HepG2 (cell line): Measurements from ENCODE around the gene AWAT1. TPM values are rescaled to one million over a fixed set of nuclear protein-coding genes. Genes with fewer than 3 reads are reported as not detected.

Experiments
- ATAC-seq: fragments of 200-7000 bp; cut with Tn5 transposase; 3 replicates; pipeline ENCODE4 v1.9.1; 2020; ENCODE audit warnings: mild to moderate bottlenecking, moderate library complexity
- BruUV-seq: library from RNA; stranded (reverse); fragments of 400-500 nt; replicated peaks from 2 replicates; lab custom pipeline; 2021; lab: Mats Ljungman, UMichigan
- CTCF ChIA-PET: fragments of 300-600 bp; formaldehyde crosslinking; extraction: SDS; loops from one replicate; lab custom pipeline; 2021; ENCODE audit warnings: low total read pairs, inconsistent platforms, low intra/inter-chr PET ratio; lab: Yijun Ruan, JAX
- POLR2A ChIA-PET: fragments of 350-600 bp; sonication (Branson Sonifier 250); formaldehyde crosslinking; loops from one replicate; lab custom pipeline; 2020; ENCODE audit warnings: antibody characterized with exemption, inconsistent platforms; lab: Yijun Ruan, JAX
- DNase-seq: peaks from one replicate; pipeline ENCODE4 v3.0.0-alpha.2; 2015; ENCODE audit warnings: low spot score
- FAIRE-seq: peaks from 3 replicates; lab custom pipeline; 2011; peaks lifted over from hg19 to GRCh38; lab: Jason Lieb, UNC
- H2AFZ ChIP-seq: one replicate; pipeline ENCODE4 v1.6.1; 2011; ENCODE audit warnings: low read length, inconsistent platforms
- H3K27ac ChIP-seq: fragments of 300-600 bp; 3 replicates; pipeline ENCODE4 v1.8.0; 2011; ENCODE audit warnings: mixed run types, mild to moderate bottlenecking, mixed read lengths, low read length, inconsistent platforms; ENCODE audit not compliant: insufficient read depth; ENCODE audit errors: extremely low read length
- H3K27me3 ChIP-seq, 2 experiments: fragments of 200-600 bp in 1 of 2; 2 replicates in 1 of 2; 3 replicates in 1 of 2; pipeline versions ENCODE4 v1.6.0 to v1.8.0; 2011; ENCODE audit warnings: low read length in 2 of 2, mild to moderate bottlenecking in 2 of 2, moderate library complexity in 2 of 2, inconsistent platforms in 1 of 2; ENCODE audit not compliant: insufficient read depth in 2 of 2, control insufficient read depth in 1 of 2
- H3K36me3 ChIP-seq, 2 experiments: fragments of 200-600 bp in 1 of 2; replicated peaks in 1 of 2; 2 replicates in 1 of 2; 3 replicates in 1 of 2; pipeline versions ENCODE4 v1.5.1 to v1.8.0; 2011; ENCODE audit warnings: low read length in 2 of 2, inconsistent platforms in 1 of 2; ENCODE audit not compliant: insufficient read depth in 2 of 2, control insufficient read depth in 1 of 2
- H3K4me1 ChIP-seq: 2 replicates; pipeline ENCODE4 v1.5.1; 2012; ENCODE audit warnings: low read length, inconsistent platforms; ENCODE audit not compliant: insufficient read depth
- H3K4me2 ChIP-seq: 2 replicates; pipeline ENCODE4 v1.6.0; 2011; ENCODE audit warnings: low read depth, low read length, inconsistent platforms
- H3K4me3 ChIP-seq, 3 experiments: fragments of 200-600 bp in 1 of 3; sonication (generic), shearing (Covaris generic) in 1 of 3; replicated peaks in 1 of 3; 2 replicates each; pipeline ENCODE4 v1.5.1; 2011 to 2016; ENCODE audit warnings: low read length in 3 of 3, inconsistent platforms in 2 of 3, low read depth in 2 of 3, mild to moderate bottlenecking in 2 of 3, control low read depth in 1 of 3, mixed read lengths in 1 of 3; ENCODE audit not compliant: insufficient read depth in 1 of 3
- H3K79me2 ChIP-seq: one replicate; pipeline ENCODE4 v1.6.1; 2011; ENCODE audit warnings: low read length, inconsistent platforms; ENCODE audit not compliant: insufficient read depth
- H3K9ac ChIP-seq: 2 replicates; pipeline ENCODE4 v1.6.0; 2011; ENCODE audit warnings: mild to moderate bottlenecking, low read depth, low read length, inconsistent platforms; ENCODE audit not compliant: insufficient read depth
- H3K9me3 ChIP-seq: 2 replicates; pipeline ENCODE4 v1.5.1; 2012; ENCODE audit warnings: mild to moderate bottlenecking, low read length
- H4K20me1 ChIP-seq: 2 replicates; pipeline ENCODE4 v1.6.0; 2011; ENCODE audit warnings: inconsistent platforms, mild to moderate bottlenecking, low read length, moderate library complexity; ENCODE audit not compliant: insufficient read depth
- AKAP8 ChIP-seq: sonication (generic); formaldehyde crosslinking; IDR thresholded peaks from 2 replicates; pipeline ENCODE4 v1.5.1; 2020; ENCODE audit warnings: mild to moderate bottlenecking, missing genetic modification reagents
- CHD4 ChIP-seq: fragments of 200-600 bp; sonication (generic); IDR thresholded peaks from 2 replicates; pipeline ENCODE4 v1.7.0; 2017; ENCODE audit warnings: mild to moderate bottlenecking, low read length, borderline replicate concordance
- CREB1 ChIP-seq, 2 experiments: fragments of 450-650 bp in 1 of 2; IDR thresholded peaks; 2 replicates each; pipeline ENCODE4 v1.6.1; 2016 to 2017; ENCODE audit warnings: control low read depth in 1 of 2, mild to moderate bottlenecking in 1 of 2, missing compliant biosample characterization in 1 of 2, missing genetic modification characterization in 1 of 2
- CREM ChIP-seq, 2 experiments: sonication (generic) in 1 of 2; formaldehyde crosslinking in 1 of 2; IDR thresholded peaks; 2 replicates each; pipeline versions ENCODE4 v1.4.0 to v1.6.1; 2016 to 2020; ENCODE audit warnings: antibody characterized with exemption in 1 of 2, mild to moderate bottlenecking in 1 of 2, missing genetic modification reagents in 1 of 2
- EP300 ChIP-seq, 3 experiments: sonication (generic) in 1 of 3; formaldehyde crosslinking in 1 of 3; IDR thresholded peaks; 2 replicates each; pipeline versions ENCODE4 v1.5.1 to v1.6.1; 2011 to 2020; ENCODE audit warnings: low read depth in 2 of 3, low read length in 2 of 3, borderline replicate concordance in 1 of 3, improper control_type of control experiment in 1 of 3, mild to moderate bottlenecking in 1 of 3, missing genetic modification reagents in 1 of 3, moderate library complexity in 1 of 3
- FOSL1 ChIP-seq: sonication (generic); formaldehyde crosslinking; IDR thresholded peaks from 2 replicates; pipeline ENCODE4 v1.9.0; 2021; ENCODE audit warnings: missing genetic modification reagents, borderline replicate concordance
- FOSL2 ChIP-seq: sonication (generic); formaldehyde crosslinking; IDR thresholded peaks from 2 replicates; pipeline ENCODE4 v1.4.0; 2020; ENCODE audit warnings: missing genetic modification reagents
- FOXA3 ChIP-seq: IDR thresholded peaks from 2 replicates; pipeline ENCODE4 v1.6.1; 2016; ENCODE audit warnings: missing genetic modification reagents, missing compliant biosample characterization
- GPN1 ChIP-seq: sonication (generic); formaldehyde crosslinking; IDR thresholded peaks from 2 replicates; pipeline ENCODE4 v1.5.1; 2020; ENCODE audit warnings: missing genetic modification reagents, borderline replicate concordance
- HNF4A ChIP-seq: sonication (generic); formaldehyde crosslinking; IDR thresholded peaks from 2 replicates; pipeline ENCODE4 v1.4.0; 2020; ENCODE audit warnings: missing genetic modification reagents
- HNF4G ChIP-seq, 2 experiments: sonication (generic) in 1 of 2; formaldehyde crosslinking in 1 of 2; IDR thresholded peaks; 2 replicates each; pipeline versions ENCODE4 v1.4.0 to v1.6.1; 2011 to 2020; ENCODE audit warnings: borderline replicate concordance in 2 of 2, low read depth in 2 of 2, mild to moderate bottlenecking in 2 of 2, low read length in 1 of 2, missing genetic modification reagents in 1 of 2, moderate library complexity in 1 of 2
- KAT2B ChIP-seq: fragments of 150-350 bp; IDR thresholded peaks from 2 replicates; pipeline ENCODE4 v1.6.1; 2014; ENCODE audit warnings: low read depth, low read length, borderline replicate concordance
- KLF12 ChIP-seq: sonication (generic); formaldehyde crosslinking; IDR thresholded peaks from 2 replicates; pipeline ENCODE4 v1.4.0; 2020; ENCODE audit warnings: missing genetic modification reagents, borderline replicate concordance
- MBNL3 ChIP-seq: fragments of 250-450 bp; sonication (Bioruptor Pico); conservative IDR thresholded peaks from 2 replicates; pipeline ENCODE4 v1.8.0; 2022; ENCODE audit warnings: mild to moderate bottlenecking, inconsistent platforms
- NR2F6 ChIP-seq, 2 experiments: IDR thresholded peaks; 2 replicates each; pipeline ENCODE4 v1.6.1; 2016; ENCODE audit warnings: antibody characterized with exemption in 1 of 2, mild to moderate bottlenecking in 1 of 2
- ONECUT2 ChIP-seq: sonication (generic); formaldehyde crosslinking; IDR thresholded peaks from 2 replicates; pipeline ENCODE4 v1.4.0; 2020; ENCODE audit warnings: missing genetic modification reagents
- PCBP1 ChIP-seq: fragments of 200-400 bp; formaldehyde crosslinking; IDR thresholded peaks from 2 replicates; pipeline ENCODE4 v1.6.1; 2017; ENCODE audit warnings: mild to moderate bottlenecking, low read depth, low read length, borderline replicate concordance
- SOX13 ChIP-seq, 3 experiments: fragments of 450-650 bp in 1 of 3; sonication (generic) in 1 of 3; formaldehyde crosslinking in 1 of 3; IDR thresholded peaks in 2 of 3; conservative IDR thresholded peaks in 1 of 3; 2 replicates each; pipeline versions ENCODE4 v1.5.0 to v1.6.1; 2016 to 2020; ENCODE audit warnings: antibody characterized with exemption in 1 of 3, mild to moderate bottlenecking in 1 of 3, missing compliant biosample characterization in 1 of 3, missing genetic modification reagents in 1 of 3, moderate library complexity in 1 of 3
- TOE1 ChIP-seq: sonication (generic); formaldehyde crosslinking; IDR thresholded peaks from 2 replicates; pipeline ENCODE4 v1.4.0; 2020; ENCODE audit warnings: mild to moderate bottlenecking, missing genetic modification reagents
- ZMYM2 ChIP-seq: sonication (generic); formaldehyde crosslinking; IDR thresholded peaks from 2 replicates; pipeline ENCODE4 v1.8.0; 2022; ENCODE audit warnings: mild to moderate bottlenecking, missing genetic modification reagents
- ZNF292 ChIP-seq: sonication (generic); formaldehyde crosslinking; IDR thresholded peaks from 2 replicates; pipeline ENCODE4 v1.8.1; 2022; ENCODE audit warnings: mild to moderate bottlenecking, low read depth, missing genetic modification reagents, borderline replicate concordance
- ZNF335 ChIP-seq: sonication (generic); formaldehyde crosslinking; IDR thresholded peaks from 2 replicates; pipeline ENCODE4 v1.4.0; 2020; ENCODE audit warnings: missing genetic modification reagents
- ZNF614 ChIP-seq: IDR thresholded peaks from 2 replicates; pipeline ENCODE4 v1.6.1; 2018; ENCODE audit warnings: missing biosample characterization, missing genetic modification reagents, inconsistent platforms, borderline replicate concordance
- ZNF737 ChIP-seq: sonication (generic); formaldehyde crosslinking; IDR thresholded peaks from 2 replicates; pipeline ENCODE4 v1.5.0; 2020; ENCODE audit warnings: missing genetic modification reagents, mild to moderate bottlenecking, borderline replicate concordance
- ZNF772 ChIP-seq: sonication (generic); formaldehyde crosslinking; IDR thresholded peaks from 2 replicates; pipeline ENCODE4 v1.5.0; 2020; ENCODE audit warnings: mild to moderate bottlenecking, missing genetic modification reagents
- ZNF780A ChIP-seq: sonication (generic); formaldehyde crosslinking; IDR thresholded peaks from 2 replicates; pipeline ENCODE4 v1.8.0; 2022; ENCODE audit warnings: mild to moderate bottlenecking, missing genetic modification reagents, moderate library complexity
- WGBS: methylation state at CpG from one replicate; pipeline ENCODE4 v1.1.6; 2017; ENCODE audit warnings: low lambda C conversion rate; 5-methylcytosine and 5-hydroxymethylcytosine counted together
- in situ Hi-C: cut with HindIII; loops from 2 replicates; pipeline ENCODE4 v1.10.0; 2017; ENCODE audit warnings: low pct_unique_long_range_greater_than_20kb; ENCODE audit not compliant: extremely low pct_ligation_motif_present
- intact Hi-C: fragments of 100-400 bp; cut with micrococcal nuclease; formaldehyde crosslinking; loops from one replicate; pipeline ENCODE4 v1.10.0; 2022; ENCODE audit not compliant: unreplicated experiment
- polyA plus RNA-seq, 8 experiments: library from polyadenylated mRNA; depleted of rRNA in 3 of 8; stranded (reverse) in 7 of 8; unstranded in 1 of 8; fragments of >200 nt; fragmentation: Illumina TruSeq in 4 of 8; extraction: Trizol in 4 of 8; gene quantifications; 2 replicates each; pipeline versions ENCODE4 v1.2.1 to v1.2.3, GENCODE V29; 2011 to 2016; ENCODE audit warnings: low read depth in 4 of 8, missing spikeins in 1 of 8, mixed read lengths in 1 of 8; ENCODE audit not compliant: insufficient read depth in 1 of 8
- total RNA-seq, 5 experiments: library from RNA; depleted of rRNA; stranded (reverse); fragments of >200 nt; fragmentation: Illumina TruSeq; extraction: Trizol; gene quantifications; 2 replicates each; pipeline ENCODE4 v1.2.3, GENCODE V29; 2016; ENCODE audit warnings: low read depth in 1 of 5

AWAT1 gene
- total and polyA plus RNA-seq, 2 of the 13 experiments (the other 11 are each of a cell fraction or from before 2014, with no cell fraction given), result not detected

- peak; percentile 75 for DNase-seq
- Histone ChIP-seq H3K4me1 (peaks cover 21% of the 10 kb centered on the region), H3K36me3 (no peaks in the 10 kb centered on the region), H3K27ac (no peak overlapping the region), H3K4me3 (no peak overlapping the region), H4K20me1 (no peaks in the 10 kb centered on the region), H3K27me3 (no peaks in the 10 kb centered on the region), H3K9ac (no peak overlapping the region), H3K79me2 (no peaks in the 10 kb centered on the region), H2AFZ (no peak overlapping the region), H3K4me2 (peak overlapping the region; percentile 7; the same call in 1 of the 2 replicates), H3K9me3 (no peaks in the 10 kb centered on the region)
- FAIRE-seq, result peak; percentile 42
- WGBS, result 0% methylated on average over 2 of the region's 3 CpGs
- ChIA-PET CTCF (no interaction called here), POLR2A (no interaction called here)
- intact Hi-C loops, result no loop called here
- no TSS peak for BruUV-seq
- in situ Hi-C loops, result no loop called here
- peak; percentile 80 for ATAC-seq
- TF ChIP-seq ZNF292 (CRISPR knock-in tag) (no peak), ZNF780A (CRISPR knock-in tag) (no peak), PCBP1 (no peak), HNF4A (CRISPR knock-in tag) (0 out of 2 replicates have a peak, but pooled peaks have one; percentile 11), MBNL3 (CRISPR knock-in tag) (no peak), FOXA3 (peak; percentile 62), FOSL2 (CRISPR knock-in tag) (peak; percentile 82), ONECUT2 (CRISPR knock-in tag) (peak; percentile 61; the same call in 1 of the 2 replicates), TOE1 (CRISPR knock-in tag) (no peak), NR2F6 (IDR thresholded peaks at IDR 0.05) (0 out of 2 replicates have a peak, but pooled peaks have one; percentile 33), NR2F6 (CRISPR knock-in tag; IDR thresholded peaks at IDR 0.05) (no peak), ZMYM2 (CRISPR knock-in tag) (no peak), CREB1 (IDR thresholded peaks at IDR 0.05) (no peak), CREB1 (CRISPR knock-in tag; IDR thresholded peaks at IDR 0.05) (no peak), SOX13 (IDR thresholded peaks at IDR 0.05) (no peak), SOX13 (CRISPR knock-in tag; conservative IDR thresholded peaks at IDR 0.05 in 1 of 2, IDR thresholded peaks at IDR 0.05 in 1 of 2) (peak in 1 of 2 experiments; percentile 24; a peak in 1 of 4 replicates), HNF4G (IDR thresholded peaks at IDR 0.05; ENCODE audit: borderline replicate concordance, low read depth, low read length) (peak; percentile 14; the same call in 1 of the 2 replicates), HNF4G (CRISPR knock-in tag; IDR thresholded peaks at IDR 0.05; ENCODE audit: borderline replicate concordance, low read depth) (no peak), FOSL1 (0 out of 2 replicates have a peak, but pooled peaks have one; percentile 27), GPN1 (CRISPR knock-in tag) (no peak), CREM (IDR thresholded peaks at IDR 0.05) (peak; percentile 27; the same call in 1 of the 2 replicates), CREM (CRISPR knock-in tag; IDR thresholded peaks at IDR 0.05) (no peak), KLF12 (CRISPR knock-in tag) (no peak), AKAP8 (CRISPR knock-in tag) (no peak), ZNF737 (CRISPR knock-in tag) (no peak), EP300 (IDR thresholded peaks at IDR 0.05; ENCODE audit: low read depth in 2 of 2, low read length in 2 of 2) (peak in 1 of 2 experiments; percentile 74; a peak in 2 of 4 replicates), EP300 (CRISPR knock-in tag; IDR thresholded peaks at IDR 0.05; ENCODE audit: borderline replicate concordance) (no peak), CHD4 (no peak), ZNF614 (CRISPR knock-in tag) (no peak), KAT2B (no peak), ZNF772 (CRISPR knock-in tag) (no peak), ZNF335 (no peak)
These were observed 20.5 kb downstream of the AWAT1 start for GRCh38 chrX:70254909-70255308.
